Kidney (tissue), 14 donors: ENCODE data around the gene DNHD1. TPM values are rescaled to one million over a fixed set of nuclear protein-coding genes. Genes with fewer than 3 reads are reported as not detected.
A peak's percentile ranks its signal among the peaks of the same experiment; 100 is the strongest.

ENCODE experiments used
- DNase-seq, 5 donors: peaks; one replicate each; pipeline ENCODE4 v3.0.0-alpha.2; 2013 to 2020
- FAIRE-seq: peaks from 2 replicates; lab custom pipeline; 2012; peaks lifted over from hg19 to GRCh38; lab: Jason Lieb, UNC
- H3K27ac ChIP-seq, 2 donors: one replicate each; pipeline ENCODE4 v1.7.0; 2013; ENCODE audit warnings: low read depth in 2 of 2, low read length in 2 of 2, inconsistent platforms in 1 of 2
- H3K27me3 ChIP-seq: one replicate; pipeline ENCODE4 v1.7.1; 2013; ENCODE audit warnings: low read length, inconsistent platforms; ENCODE audit not compliant: control insufficient read depth, insufficient read depth
- H3K36me3 ChIP-seq, 3 donors: one replicate each; pipeline versions ENCODE4 v1.7.0 to v1.7.1; 2013; ENCODE audit warnings: low read length in 3 of 3, control low read depth in 1 of 3, inconsistent platforms in 1 of 3; ENCODE audit not compliant: insufficient read depth in 3 of 3, control insufficient read depth in 2 of 3
- H3K4me1 ChIP-seq, 3 donors: one replicate each; pipeline versions ENCODE4 v1.7.0 to v1.7.1; 2013; ENCODE audit warnings: low read length in 3 of 3, inconsistent platforms in 1 of 3, low read depth in 1 of 3; ENCODE audit not compliant: control insufficient read depth in 2 of 3, insufficient read depth in 2 of 3
- H3K4me3 ChIP-seq, 3 donors: one replicate each; pipeline versions ENCODE4 v1.7.0 to v1.8.1; 2013; ENCODE audit warnings: low read length in 3 of 3, control low read depth in 1 of 3, inconsistent platforms in 1 of 3
- H3K9ac ChIP-seq, 3 donors: one replicate each; pipeline versions ENCODE4 v1.7.0 to v1.7.1; 2013; ENCODE audit warnings: low read length in 3 of 3, control low read depth in 1 of 3, inconsistent platforms in 1 of 3
- H3K9me3 ChIP-seq, 3 donors: one replicate each; pipeline versions ENCODE4 v1.7.0 to v1.7.1; 2013; ENCODE audit warnings: low read length in 3 of 3, control low read depth in 1 of 3, inconsistent platforms in 1 of 3; ENCODE audit not compliant: control insufficient read depth in 2 of 3, insufficient read depth in 1 of 3
- CTCF ChIP-seq: IDR thresholded peaks from 3 replicates; pipeline ENCODE4 v1.5.1; 2012; ENCODE audit warnings: mild to moderate bottlenecking, moderate library complexity, borderline replicate concordance; ENCODE audit not compliant: insufficient read depth; ENCODE audit errors: extremely low read depth
- intact Hi-C: fragments of 100-400 bp; cut with DNase I; formaldehyde crosslinking; loops from one replicate; pipeline ENCODE4 v1.11.1; 2022
- polyA plus RNA-seq: library from polyadenylated mRNA; stranded (reverse); fragments of 350-450 nt; fragmentation: Illumina TruSeq; extraction: RNeasy Lipid Tissue Mini Kit (QIAGEN cat#74804); gene quantifications from one replicate; pipeline ENCODE4 v1.2.3, GENCODE V29; 2014; ENCODE audit warnings: low read depth, low replicate concordance; ENCODE audit not compliant: insufficient read depth
- total RNA-seq: library from RNA; stranded (reverse); fragmentation: NEBNext Ultra II Directional; extraction: Animal tissue kit (Norgen Biotek cat#: 25700); gene quantifications from one replicate; pipeline ENCODE4 v1.2.1, GENCODE V29; 2021
- donor health status: control.
- donor health status: control.
- donor health status: control.
- donor health status: control.
- donor health status: control.
- donor health status: DM: yes; HTN: yes; CAD: no.
- donor health status: Normal renal cell carcinoma (clear cell type).

The DNHD1 gene
- total and polyA plus RNA-seq, 2 donors from 2014 or later: 3.5 to 10.1 TPM

GRCh38 chr11:6568191-6568918, 71.3 kb downstream of the DNHD1 start:
- Histone ChIP-seq H3K36me3 (no peaks in the 10 kb centered on the region), H3K9me3 (no peaks in the 10 kb centered on the region), H3K4me1 (peaks cover 0 to 10% (median 0%) of the 10 kb centered on the region in 3 donors), H3K27ac (no peak overlapping the region), H3K27me3 (no peaks in the 10 kb centered on the region), H3K9ac (no peak overlapping the region), H3K4me3 (no peak overlapping the region)
- DNase-seq: peak; percentile 45 to 85 (median 53)
- no peak for FAIRE-seq
- TF ChIP-seq CTCF: no peak
- intact Hi-C loops: no loop called here

GRCh38 chr11:6569706-6570105, 72.6 kb downstream of the DNHD1 start:
- peaks cover 0 to 10% (median 0%) of the 10 kb centered on the region in 3 donors for H3K4me1 ChIP-seq
- H3K27me3 ChIP-seq: no peaks in the 10 kb centered on the region
- H3K9me3 ChIP-seq: no peaks in the 10 kb centered on the region
- DNase-seq (no peak), FAIRE-seq (no peak)
- no peaks in the 10 kb centered on the region for H3K36me3 ChIP-seq
- no peak overlapping the region for H3K27ac ChIP-seq
- H3K4me3 ChIP-seq: no peak overlapping the region
- intact Hi-C loops: no loop called here
- no peak for TF ChIP-seq CTCF
- H3K9ac ChIP-seq: no peak overlapping the region

- intact Hi-C loops: no loop called here
- DNase-seq (peak in 4 of 5 donors; percentile 12 to 59 (median 28)), FAIRE-seq (no peak)
These were observed 73.8 kb downstream of the DNHD1 start for GRCh38 chr11:6570691-6571427.

More at GRCh38 chr11:6570691-6571427, 73.8 kb downstream of the DNHD1 start:
- H3K9ac ChIP-seq: no peak overlapping the region
- no peaks in the 10 kb centered on the region for H3K36me3 ChIP-seq
- peaks cover 0 to 10% (median 0%) of the 10 kb centered on the region in 3 donors for H3K4me1 ChIP-seq
- no peak overlapping the region for H3K27ac ChIP-seq
- H3K9me3 ChIP-seq: no peaks in the 10 kb centered on the region
- H3K4me3 ChIP-seq: peak overlapping the region in 1 of 3 donors; percentile 36
- no peak for TF ChIP-seq CTCF
- no peaks in the 10 kb centered on the region for H3K27me3 ChIP-seq
